PFSK-1 (cell line): ENCODE results near the gene GABBR2.

Source experiments
- FOXP2 ChIP-seq: optimal IDR thresholded peaks from 2 replicates; pipeline ENCODE3; 2011; ENCODE audit warnings: borderline replicate concordance, control low read depth, inconsistent platforms; ENCODE audit not compliant: insufficient read depth; ENCODE audit errors: extremely low read length, extremely low read depth
- POLR2AphosphoS5 ChIP-seq: IDR thresholded peaks from 2 replicates; pipeline ENCODE4 v1.6.1; 2012; ENCODE audit warnings: low read depth, mild to moderate bottlenecking, control low read depth, low read length, moderate library complexity
- REST ChIP-seq, 2 experiments: IDR thresholded peaks; 2 replicates each; pipeline versions ENCODE4 v1.6.1 to v1.8.0; 2011 to 2012; ENCODE audit warnings: low read depth in 2 of 2, low read length in 2 of 2, control low read depth in 1 of 2, inconsistent platforms in 1 of 2, mild to moderate bottlenecking in 1 of 2, moderate library complexity in 1 of 2; ENCODE audit not compliant: insufficient read depth in 1 of 2
- SIN3A ChIP-seq: IDR thresholded peaks from 2 replicates; pipeline ENCODE4 v1.6.1; 2012; ENCODE audit warnings: mild to moderate bottlenecking, low read length, moderate library complexity, borderline replicate concordance; ENCODE audit not compliant: insufficient read depth
- TAF1 ChIP-seq: IDR thresholded peaks from 2 replicates; pipeline ENCODE4 v1.6.1; 2012; ENCODE audit warnings: low read length, control low read depth, borderline replicate concordance; ENCODE audit not compliant: insufficient read depth

Gene GABBR2

DNA sequence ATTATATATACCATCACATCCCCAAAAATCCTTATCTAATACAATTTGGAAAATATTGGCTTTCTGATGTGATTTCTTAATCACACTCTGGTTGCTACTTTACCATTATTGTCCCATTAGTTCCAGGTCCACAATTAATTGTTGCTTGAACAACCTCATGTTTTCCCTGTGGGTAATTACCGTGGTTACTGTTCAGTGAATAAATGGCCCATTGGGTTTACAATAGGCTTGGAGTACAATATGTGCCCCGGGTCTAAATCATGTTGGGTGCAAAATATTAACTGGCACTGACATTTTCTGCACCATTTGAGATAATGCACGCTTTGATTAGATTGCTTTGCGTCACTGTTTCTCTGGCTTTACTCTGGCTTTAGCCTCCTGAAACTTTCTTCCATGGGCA is 163.7 kb downstream of the GABBR2 start:
- TF ChIP-seq REST (IDR thresholded peaks at IDR 0.05; ENCODE audit: insufficient read depth in 1 of 2, low read depth in 2 of 2, low read length in 2 of 2) (no peak), SIN3A (no peak), FOXP2 (no peak), POLR2AphosphoS5 (no peak), TAF1 (no peak)

GRCh38 chr9:98541684-98542230 is 167.0 kb downstream of the GABBR2 start:
- TF ChIP-seq POLR2AphosphoS5 (no peak), REST (IDR thresholded peaks at IDR 0.05; ENCODE audit: insufficient read depth in 1 of 2, low read depth in 2 of 2, low read length in 2 of 2) (no peak), SIN3A (no peak), TAF1 (no peak)

DNA sequence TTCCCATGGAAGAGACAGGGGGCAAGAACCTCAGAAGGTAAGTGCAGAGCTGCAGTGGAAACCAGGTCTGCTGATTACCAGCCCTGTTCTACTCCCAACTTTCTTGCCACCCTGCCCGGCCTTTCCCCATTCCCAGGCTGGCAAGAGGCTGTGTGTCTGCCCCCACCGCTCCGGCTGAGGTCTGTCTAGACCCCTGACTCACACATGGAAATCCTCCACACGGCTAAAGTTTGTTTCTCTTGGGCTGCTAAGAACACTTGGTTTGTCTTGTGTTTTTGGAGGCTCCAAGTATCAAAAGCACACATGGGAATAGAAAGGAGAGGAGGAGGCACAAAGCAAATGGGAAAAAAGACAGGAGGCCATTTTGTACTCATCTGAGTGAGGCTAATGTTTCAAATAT is 168.3 kb downstream of the GABBR2 start:
- no peak for TF ChIP-seq REST (IDR thresholded peaks at IDR 0.05; ENCODE audit: insufficient read depth in 1 of 2, low read depth in 2 of 2, low read length in 2 of 2)
- no peak for TF ChIP-seq SIN3A
- TF ChIP-seq TAF1: no peak
- no peak for TF ChIP-seq FOXP2
- no peak for TF ChIP-seq POLR2AphosphoS5

- TF ChIP-seq POLR2AphosphoS5 (no peak), FOXP2 (no peak), TAF1 (no peak), REST (IDR thresholded peaks at IDR 0.05; ENCODE audit: insufficient read depth in 1 of 2, low read depth in 2 of 2, low read length in 2 of 2) (no peak), SIN3A (no peak)
Observed at GRCh38 chr9:98539954-98540353, 168.8 kb downstream of the GABBR2 start.

GRCh38 chr9:98538626-98539031 is 170.1 kb downstream of the GABBR2 start:
- TF ChIP-seq FOXP2 (no peak), TAF1 (no peak), SIN3A (no peak), POLR2AphosphoS5 (no peak), REST (IDR thresholded peaks at IDR 0.05; ENCODE audit: insufficient read depth in 1 of 2, low read depth in 2 of 2, low read length in 2 of 2) (no peak)
